GM23338 (cell line): ENCODE results near the gene CLDN19. TPM values are rescaled to one million over a fixed set of nuclear protein-coding genes. Genes with fewer than 3 reads are reported as not detected.

Experiments used
- ATAC-seq: fragments of 200-7000 bp; cut with Tn5 transposase; 3 replicates; pipeline ENCODE4 v1.9.1; 2020
- DNase-seq: peaks from one replicate; pipeline ENCODE4 v3.0.0-alpha.2; 2015; ENCODE audit warnings: low spot score
- H2AFZ ChIP-seq: fragments of 200-600 bp; sonication (generic); 2 replicates; pipeline ENCODE4 v1.8.0; 2016; ENCODE audit warnings: antibody characterized with exemption, mild to moderate bottlenecking, moderate library complexity
- H3F3A ChIP-seq: fragments of 200-600 bp; sonication (generic); replicated peaks from 2 replicates; pipeline ENCODE4 v1.8.0; 2017; ENCODE audit warnings: antibody characterized with exemption, mixed run types, low read depth
- H3K27ac ChIP-seq: fragments of 200-600 bp; sonication (generic); 2 replicates; pipeline ENCODE4 v1.6.1; 2016; ENCODE audit warnings: low read depth
- H3K27me3 ChIP-seq: fragments of 200-600 bp; sonication (generic); 2 replicates; pipeline ENCODE4 v1.8.0; 2016; ENCODE audit warnings: mild to moderate bottlenecking, mixed run types, moderate library complexity; ENCODE audit not compliant: insufficient read depth
- H3K36me3 ChIP-seq: fragments of 200-600 bp; sonication (generic); 2 replicates; pipeline ENCODE4 v1.8.0; 2016; ENCODE audit warnings: mild to moderate bottlenecking; ENCODE audit not compliant: insufficient read depth
- H3K4me1 ChIP-seq: fragments of 200-600 bp; sonication (generic); 2 replicates; pipeline ENCODE4 v1.8.0; 2016; ENCODE audit warnings: mild to moderate bottlenecking, moderate library complexity; ENCODE audit not compliant: insufficient read depth
- H3K4me2 ChIP-seq: fragments of 200-600 bp; sonication (generic); 2 replicates; pipeline ENCODE4 v1.7.1; 2017; ENCODE audit warnings: mixed run types
- H3K4me3 ChIP-seq: fragments of 200-600 bp; sonication (generic); 2 replicates; pipeline ENCODE4 v1.6.1; 2016; ENCODE audit warnings: mixed run types
- H3K79me2 ChIP-seq: fragments of 200-600 bp; sonication (generic); replicated peaks from 2 replicates; pipeline ENCODE4 v1.8.0; 2017; ENCODE audit warnings: mild to moderate bottlenecking; ENCODE audit not compliant: insufficient read depth
- H3K9me2 ChIP-seq: fragments of 200-600 bp; sonication (generic); 2 replicates; pipeline ENCODE4 v1.8.0; 2017; ENCODE audit not compliant: insufficient read depth
- H4K20me1 ChIP-seq: fragments of 200-600 bp; sonication (generic); replicated peaks from 2 replicates; pipeline ENCODE4 v1.8.0; 2017; ENCODE audit warnings: mild to moderate bottlenecking; ENCODE audit not compliant: insufficient read depth
- H3K27ac Mint-ChIP-seq: 2 replicates; pipeline ENCODE4 v1.8.0; 2020; ENCODE audit warnings: inconsistent platforms, mild to moderate bottlenecking, moderate library complexity, mixed read lengths
- H3K27me3 Mint-ChIP-seq: 3 replicates; pipeline ENCODE4 v1.8.0; 2022; ENCODE audit warnings: low read depth, mild to moderate bottlenecking, moderate library complexity, mixed read lengths, inconsistent platforms; ENCODE audit not compliant: insufficient read depth, poor library complexity
- H3K36me3 Mint-ChIP-seq: 3 replicates; pipeline ENCODE4 v1.8.0; 2021; ENCODE audit warnings: low read depth, mild to moderate bottlenecking, inconsistent platforms, moderate library complexity, mixed read lengths
- H3K4me1 Mint-ChIP-seq: 3 replicates; pipeline ENCODE4 v1.8.0; 2020; ENCODE audit warnings: mild to moderate bottlenecking, inconsistent platforms, mixed read lengths
- H3K4me3 Mint-ChIP-seq: 3 replicates; pipeline ENCODE4 v1.8.0; 2021; ENCODE audit warnings: moderate library complexity, mild to moderate bottlenecking, inconsistent platforms, mixed read lengths
- H3K9me3 Mint-ChIP-seq: 3 replicates; pipeline ENCODE4 v1.8.0; 2020; ENCODE audit warnings: moderate library complexity, mild to moderate bottlenecking, inconsistent platforms, mixed read lengths
- CTCF ChIP-seq, 2 experiments: fragments of 200-600 bp in 1 of 2; sonication (generic) in 1 of 2; conservative IDR thresholded peaks; 2 replicates each; pipeline versions ENCODE4 v1.5.1 to v1.6.1; 2016 to 2017; ENCODE audit warnings: antibody characterized with exemption in 2 of 2, low read depth in 2 of 2, mild to moderate bottlenecking in 2 of 2, moderate library complexity in 1 of 2
- EZH2 ChIP-seq: fragments of 200-600 bp; sonication (generic); IDR thresholded peaks from one replicate; pipeline ENCODE4 v1.8.0; 2017; ENCODE audit warnings: antibody characterized with exemption, mild to moderate bottlenecking, low read depth; ENCODE audit not compliant: unreplicated experiment
- EZH2phosphoT487 ChIP-seq: fragments of 200-600 bp; sonication (generic); IDR thresholded peaks from one replicate; pipeline ENCODE4 v1.8.1; 2018; ENCODE audit warnings: antibody characterized with exemption; ENCODE audit not compliant: unreplicated experiment
- JUNB ChIP-seq: IDR thresholded peaks from one replicate; pipeline ENCODE4 v1.6.1; 2016; ENCODE audit warnings: antibody characterized with exemption; ENCODE audit not compliant: unreplicated experiment
- POLR2AphosphoS5 ChIP-seq: IDR thresholded peaks from 2 replicates; pipeline ENCODE4 v1.6.1; 2016; ENCODE audit warnings: antibody characterized with exemption, low read depth
- REST ChIP-seq: IDR thresholded peaks from one replicate; pipeline ENCODE4 v1.6.1; 2018; ENCODE audit warnings: antibody characterized with exemption; ENCODE audit not compliant: unreplicated experiment
- STAT1 ChIP-seq: IDR thresholded peaks from one replicate; pipeline ENCODE4 v1.6.1; 2016; ENCODE audit warnings: antibody characterized with exemption; ENCODE audit not compliant: unreplicated experiment
- ZNF114 ChIP-seq: fragments of 250-450 bp; sonication (Bioruptor Pico); IDR thresholded peaks from 2 replicates; pipeline ENCODE4 v1.5.0; 2020; ENCODE audit warnings: mild to moderate bottlenecking, moderate library complexity
- ZNF331 ChIP-seq: fragments of 250-450 bp; sonication (Bioruptor Pico); IDR thresholded peaks from 2 replicates; pipeline ENCODE4 v1.5.0; 2020; ENCODE audit warnings: low read depth, mild to moderate bottlenecking, moderate library complexity
- polyA plus RNA-seq: library from polyadenylated mRNA; unstranded; fragments of >200 nt; fragmentation: Nextera tagmentation; extraction: Ambion mirVana; gene quantifications from 2 replicates; pipeline ENCODE4 v1.2.1, GENCODE V29; 2016
- total RNA-seq: library from RNA; depleted of rRNA; stranded (reverse); fragments of >200 nt; shearing (Covaris generic); gene quantifications from 2 replicates; pipeline ENCODE4 v1.2.3, GENCODE V29; 2014
- TF ChIP-seq, protein P1 (sequence below): fragments of 250-450 bp; sonication (Bioruptor Pico); IDR thresholded peaks from 2 replicates; pipeline ENCODE4 v1.5.0; 2020; ENCODE audit warnings: mild to moderate bottlenecking, moderate library complexity

CLDN19 gene
- total and polyA plus RNA-seq, 2 experiments from 2014 or later = 2.6 to 12.8 TPM

DNA sequence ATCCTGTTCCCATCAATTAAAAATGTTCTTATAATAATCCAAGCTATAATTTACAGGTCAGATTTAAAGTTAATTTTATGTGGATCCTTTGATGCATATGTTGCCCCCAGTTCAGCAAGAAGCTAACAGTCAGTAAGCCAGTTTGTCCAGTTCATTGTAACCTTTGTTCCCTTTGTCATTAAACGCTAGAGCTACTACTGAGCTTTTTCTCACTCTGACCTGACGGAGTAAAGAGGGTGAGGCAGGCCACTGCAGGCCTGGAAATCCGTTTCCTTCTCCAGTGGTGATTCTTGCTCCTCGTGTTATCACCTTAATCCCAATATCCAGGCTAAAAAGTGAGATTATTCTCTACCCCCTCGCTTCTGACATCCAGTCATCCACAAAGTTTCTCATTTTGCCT, 47.6 kb downstream of the CLDN19 start (continued):
- TF ChIP-seq, protein P1, sequence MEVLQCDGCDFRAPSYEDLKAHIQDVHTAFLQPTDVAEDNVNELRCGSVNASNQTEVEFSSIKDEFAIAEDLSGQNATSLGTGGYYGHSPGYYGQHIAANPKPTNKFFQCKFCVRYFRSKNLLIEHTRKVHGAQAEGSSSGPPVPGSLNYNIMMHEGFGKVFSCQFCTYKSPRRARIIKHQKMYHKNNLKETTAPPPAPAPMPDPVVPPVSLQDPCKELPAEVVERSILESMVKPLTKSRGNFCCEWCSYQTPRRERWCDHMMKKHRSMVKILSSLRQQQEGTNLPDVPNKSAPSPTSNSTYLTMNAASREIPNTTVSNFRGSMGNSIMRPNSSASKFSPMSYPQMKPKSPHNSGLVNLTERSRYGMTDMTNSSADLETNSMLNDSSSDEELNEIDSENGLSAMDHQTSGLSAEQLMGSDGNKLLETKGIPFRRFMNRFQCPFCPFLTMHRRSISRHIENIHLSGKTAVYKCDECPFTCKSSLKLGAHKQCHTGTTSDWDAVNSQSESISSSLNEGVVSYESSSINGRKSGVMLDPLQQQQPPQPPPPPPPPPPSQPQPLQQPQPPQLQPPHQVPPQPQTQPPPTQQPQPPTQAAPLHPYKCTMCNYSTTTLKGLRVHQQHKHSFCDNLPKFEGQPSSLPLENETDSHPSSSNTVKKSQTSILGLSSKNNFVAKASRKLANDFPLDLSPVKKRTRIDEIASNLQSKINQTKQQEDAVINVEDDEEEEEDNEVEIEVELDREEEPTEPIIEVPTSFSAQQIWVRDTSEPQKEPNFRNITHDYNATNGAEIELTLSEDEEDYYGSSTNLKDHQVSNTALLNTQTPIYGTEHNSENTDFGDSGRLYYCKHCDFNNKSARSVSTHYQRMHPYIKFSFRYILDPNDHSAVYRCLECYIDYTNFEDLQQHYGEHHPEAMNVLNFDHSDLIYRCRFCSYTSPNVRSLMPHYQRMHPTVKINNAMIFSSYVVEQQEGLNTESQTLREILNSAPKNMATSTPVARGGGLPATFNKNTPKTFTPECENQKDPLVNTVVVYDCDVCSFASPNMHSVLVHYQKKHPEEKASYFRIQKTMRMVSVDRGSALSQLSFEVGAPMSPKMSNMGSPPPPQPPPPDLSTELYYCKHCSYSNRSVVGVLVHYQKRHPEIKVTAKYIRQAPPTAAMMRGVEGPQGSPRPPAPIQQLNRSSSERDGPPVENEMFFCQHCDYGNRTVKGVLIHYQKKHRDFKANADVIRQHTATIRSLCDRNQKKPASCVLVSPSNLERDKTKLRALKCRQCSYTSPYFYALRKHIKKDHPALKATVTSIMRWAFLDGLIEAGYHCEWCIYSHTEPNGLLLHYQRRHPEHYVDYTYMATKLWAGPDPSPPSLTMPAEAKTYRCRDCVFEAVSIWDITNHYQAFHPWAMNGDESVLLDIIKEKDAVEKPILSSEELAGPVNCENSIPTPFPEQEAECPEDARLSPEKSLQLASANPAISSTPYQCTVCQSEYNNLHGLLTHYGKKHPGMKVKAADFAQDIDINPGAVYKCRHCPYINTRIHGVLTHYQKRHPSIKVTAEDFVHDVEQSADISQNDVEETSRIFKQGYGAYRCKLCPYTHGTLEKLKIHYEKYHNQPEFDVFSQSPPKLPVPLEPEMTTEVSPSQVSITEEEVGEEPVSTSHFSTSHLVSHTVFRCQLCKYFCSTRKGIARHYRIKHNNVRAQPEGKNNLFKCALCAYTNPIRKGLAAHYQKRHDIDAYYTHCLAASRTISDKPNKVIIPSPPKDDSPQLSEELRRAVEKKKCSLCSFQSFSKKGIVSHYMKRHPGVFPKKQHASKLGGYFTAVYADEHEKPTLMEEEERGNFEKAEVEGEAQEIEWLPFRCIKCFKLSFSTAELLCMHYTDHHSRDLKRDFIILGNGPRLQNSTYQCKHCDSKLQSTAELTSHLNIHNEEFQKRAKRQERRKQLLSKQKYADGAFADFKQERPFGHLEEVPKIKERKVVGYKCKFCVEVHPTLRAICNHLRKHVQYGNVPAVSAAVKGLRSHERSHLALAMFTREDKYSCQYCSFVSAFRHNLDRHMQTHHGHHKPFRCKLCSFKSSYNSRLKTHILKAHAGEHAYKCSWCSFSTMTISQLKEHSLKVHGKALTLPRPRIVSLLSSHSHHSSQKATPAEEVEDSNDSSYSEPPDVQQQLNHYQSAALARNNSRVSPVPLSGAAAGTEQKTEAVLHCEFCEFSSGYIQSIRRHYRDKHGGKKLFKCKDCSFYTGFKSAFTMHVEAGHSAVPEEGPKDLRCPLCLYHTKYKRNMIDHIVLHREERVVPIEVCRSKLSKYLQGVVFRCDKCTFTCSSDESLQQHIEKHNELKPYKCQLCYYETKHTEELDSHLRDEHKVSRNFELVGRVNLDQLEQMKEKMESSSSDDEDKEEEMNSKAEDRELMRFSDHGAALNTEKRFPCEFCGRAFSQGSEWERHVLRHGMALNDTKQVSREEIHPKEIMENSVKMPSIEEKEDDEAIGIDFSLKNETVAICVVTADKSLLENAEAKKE (CRISPR knock-in tag) = no peak
- no peak for TF ChIP-seq ZNF114 (CRISPR knock-in tag)
- no peak for TF ChIP-seq POLR2AphosphoS5
- no peak for TF ChIP-seq EZH2
- no peak for TF ChIP-seq ZNF331
- TF ChIP-seq CTCF (conservative IDR thresholded peaks at IDR 0.05; ENCODE audit: low read depth in 2 of 2) = no peak
- TF ChIP-seq JUNB = no peak
- TF ChIP-seq STAT1 = no peak
- no peak for TF ChIP-seq EZH2phosphoT487

DNA sequence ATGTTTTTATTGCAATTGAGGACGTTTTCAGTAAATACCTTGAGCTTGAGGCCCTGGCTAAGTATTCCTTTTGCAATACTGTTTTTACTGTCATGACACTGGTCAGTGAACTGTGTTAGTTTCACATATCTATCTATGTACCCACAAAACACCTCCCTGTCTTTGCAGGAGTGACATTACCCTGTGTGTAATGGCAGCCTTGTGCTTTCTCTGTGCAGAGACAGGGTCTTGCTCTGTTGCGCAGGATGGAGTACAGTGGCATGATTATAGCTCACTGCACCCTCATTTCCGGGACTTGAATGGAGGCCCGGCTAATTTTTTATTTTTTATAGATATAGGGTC, 48.9 kb downstream of the CLDN19 start:
- 0 out of 2 replicates have a peak, but pooled peaks cover 3% of the 10 kb centered on the region for H3F3A ChIP-seq
- H3K9me2 ChIP-seq = no peaks in the 10 kb centered on the region
- Mint-ChIP-seq H3K27ac (no peak overlapping the region), H3K9me3 (no peaks in the 10 kb centered on the region), H3K27me3 (no peaks in the 10 kb centered on the region), H3K4me1 (peaks cover 57% of the 10 kb centered on the region), H3K36me3 (peaks cover 57% of the 10 kb centered on the region), H3K4me3 (no peak overlapping the region)
- H3K4me3 ChIP-seq = no peak overlapping the region
- H4K20me1 ChIP-seq = peaks cover 94% of the 10 kb centered on the region
- peaks cover 100% of the 10 kb centered on the region for H3K79me2 ChIP-seq
- ATAC-seq (no peak), DNase-seq (no peak)
- H3K4me1 ChIP-seq = peaks cover 38% of the 10 kb centered on the region
- no peaks in the 10 kb centered on the region for H3K27me3 ChIP-seq
- H3K27ac ChIP-seq = no peak overlapping the region; the same call in 1 of the 2 replicates
- TF ChIP-seq CTCF (conservative IDR thresholded peaks at IDR 0.05; ENCODE audit: low read depth in 2 of 2) = no peak
- TF ChIP-seq REST = no peak
- H3K4me2 ChIP-seq = peak overlapping the region; percentile 22; the same call in 1 of the 2 replicates
- peaks cover 26% of the 10 kb centered on the region; the same call in 1 of the 2 replicates for H3K36me3 ChIP-seq
- no peak overlapping the region for H2AFZ ChIP-seq
